Activated CD8-positive, alpha-beta memory T cell treated with anti-CD3 and anti-CD28 coated beads, Interleukin-2, amount 50 U/mL, for 1 hour (primary cell): ENCODE results near the gene CRLF1.

Source experiments
- DNase-seq: peaks from one replicate; pipeline ENCODE4 v3.0.0-alpha.2; 2020; ENCODE audit errors: extremely low read depth

Gene CRLF1

DNA sequence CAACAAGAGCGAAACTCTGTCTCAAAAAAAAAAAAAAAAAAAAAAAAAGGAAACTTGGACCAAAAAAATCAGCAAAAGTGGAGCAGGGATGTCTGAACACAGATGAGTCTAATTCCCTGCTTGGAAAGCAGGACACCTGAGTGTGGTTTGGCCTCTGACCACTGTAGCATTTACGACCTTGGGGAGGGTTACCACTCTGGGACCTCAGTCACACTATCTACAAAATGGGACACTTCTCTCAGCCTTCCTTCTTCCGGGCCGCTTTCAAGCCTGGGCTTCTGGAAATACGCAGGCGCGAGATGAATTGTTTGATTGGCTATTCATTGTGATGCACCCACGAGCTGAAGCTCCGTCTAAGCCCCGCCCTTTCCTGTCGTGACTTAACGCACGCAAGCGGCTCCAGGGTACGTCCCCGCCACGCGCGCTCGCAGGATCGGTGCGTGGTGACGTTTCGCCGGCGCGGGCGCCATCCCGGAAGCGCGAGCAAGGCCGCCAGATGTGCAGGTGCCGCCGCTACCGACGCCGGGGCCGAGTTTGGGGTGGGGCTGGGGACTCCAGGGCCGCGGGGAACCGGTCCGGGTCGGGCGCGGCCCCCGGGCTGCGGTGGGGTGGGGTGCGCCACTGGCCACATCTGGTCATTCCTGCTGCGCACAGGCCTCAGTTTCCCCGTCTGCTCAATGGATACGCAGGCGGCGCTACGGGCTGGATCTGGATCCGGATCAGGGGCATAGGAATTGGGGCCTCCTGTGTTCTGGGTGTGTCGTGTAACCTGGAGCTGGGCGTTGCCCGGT lies 49.0 kb downstream of the CRLF1 start, which contains the start of gene KXD1:
Gene KXD1 (plus strand): TSS at position 460 of the 791 bp plus-strand sequence. CDS start 4,187 bp downstream, outside the sequence.
- peak; percentile 99 for DNase-seq

DNA sequence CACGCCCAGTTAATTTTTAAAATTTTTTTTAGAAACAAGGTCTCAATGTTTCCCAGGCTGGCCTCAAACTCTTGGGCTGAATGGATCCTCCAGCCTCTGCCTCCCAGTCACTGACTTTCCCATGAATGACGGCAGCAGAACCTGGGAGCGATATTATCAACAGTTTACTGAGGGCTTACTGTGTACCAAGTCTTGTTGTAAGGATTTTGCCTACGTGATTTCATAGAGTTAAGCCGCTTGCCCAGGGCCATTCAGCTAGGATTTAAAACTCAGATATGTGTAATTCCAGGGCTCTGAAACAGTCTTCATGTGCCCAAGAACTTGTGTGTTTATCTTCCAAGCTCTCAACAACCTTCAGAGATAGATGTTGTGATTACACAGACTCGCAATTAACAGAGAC lies 55.0 kb downstream of the CRLF1 start:
- DNase-seq: no peak

- peak; percentile 40 for DNase-seq
Measured at GRCh38 chr19:18543814-18544475, 62.7 kb downstream of the CRLF1 start.
